ENCODE data around the gene NFX1. TPM values are rescaled to one million over a fixed set of nuclear protein-coding genes. Genes with fewer than 3 reads are reported as not detected.

Gene NFX1
- total RNA-seq (10 to 100 TPM; 24.1 to 29.4 TPM), polyA plus RNA-seq (ENCODE audit: insufficient read length in 2 of 2) (10 to 100 TPM; 25.9 to 30.4 TPM)
- long read RNA-seq, donor 1, partial matches to known transcripts, result 6 of 6 reads
- long read RNA-seq, donor 1, other reads (novel, unspliced or antisense), result 0 of 6 reads
- long read RNA-seq, donor 2, partial matches to known transcripts, result 0 of 2 reads
- long read RNA-seq, donor 2, other reads (novel, unspliced or antisense), result 0 of 2 reads
- long read RNA-seq, donor 3, result 0 reads
- long read RNA-seq, donor 4, full-length matches to known transcripts, result 1 of 1 reads
- long read RNA-seq, donor 4, partial matches to known transcripts, result 0 of 1 reads
- long read RNA-seq, donor 4, other reads (novel, unspliced or antisense), result 0 of 1 reads

DNA sequence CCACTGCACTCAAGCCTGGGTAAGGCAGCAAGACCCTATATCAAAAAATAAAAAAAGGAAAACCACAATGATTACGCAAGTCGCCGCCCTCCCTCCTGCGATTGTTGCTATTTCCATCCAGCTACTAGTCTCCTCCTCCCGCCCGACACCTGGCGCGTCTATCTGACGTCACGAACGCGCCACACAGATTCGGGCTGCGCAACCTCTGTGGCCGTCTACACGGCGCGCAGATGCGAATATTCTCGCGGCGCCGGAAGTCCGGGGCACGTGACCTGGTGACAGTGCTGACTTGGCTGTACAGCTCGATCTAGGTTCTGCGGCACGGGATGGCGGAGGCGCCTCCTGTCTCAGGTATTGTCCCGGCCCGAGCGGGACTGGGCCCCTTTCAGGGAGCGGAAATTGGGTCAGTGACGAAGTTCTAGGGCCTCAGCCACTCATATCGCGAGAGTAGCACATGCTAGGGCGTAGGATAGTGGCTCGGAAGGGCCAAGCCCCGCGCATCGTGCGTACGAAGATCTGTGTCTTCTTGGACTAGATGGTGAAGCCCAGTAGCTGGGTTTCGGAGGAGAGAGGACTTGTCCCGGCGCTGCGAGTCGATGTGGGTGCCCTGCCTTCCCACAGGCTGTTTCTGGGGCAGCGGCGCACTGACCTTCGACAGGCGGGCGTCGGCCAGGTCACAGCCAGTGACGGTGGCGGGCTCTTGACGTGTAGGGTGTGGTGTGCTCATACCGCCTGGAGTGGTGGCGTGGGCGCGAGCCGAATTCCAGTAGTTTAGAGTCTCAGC lies at the start of gene NFX1:
Gene NFX1 (plus strand): TSS at position 270 of the 784 bp plus-strand sequence. CDS start 57 bp downstream, at position 327.
- under 1% methylated on average over 63 of the region's 63 CpGs for WGBS (ENCODE audit: insufficient coverage)
- DNase-seq (ENCODE audit: low read depth in 4 of 6, low spot score in 6 of 6), result peak; percentile 96 to 99 (median 98)
- Histone ChIP-seq H3K27me3 (ENCODE audit: control insufficient read depth, insufficient read depth, low read length) (no peaks in the 10 kb centered on the region), H3K27ac (ENCODE audit: low read depth, low read length) (peak within 1 kb of the TSS; percentile 99), H3K4me3 (ENCODE audit: low read depth, low read length) (peak within 1 kb of the TSS; percentile 86), H3K9me3 (ENCODE audit: control insufficient read depth, insufficient read depth, low read length) (no peaks in the 10 kb centered on the region), H3K4me1 (ENCODE audit: control insufficient read depth, insufficient read depth, low read length) (peaks cover 22% of the 10 kb centered on the region), H3K36me3 (ENCODE audit: control insufficient read depth, insufficient read depth, low read length) (peaks cover 3% of the 10 kb centered on the region)

DNA sequence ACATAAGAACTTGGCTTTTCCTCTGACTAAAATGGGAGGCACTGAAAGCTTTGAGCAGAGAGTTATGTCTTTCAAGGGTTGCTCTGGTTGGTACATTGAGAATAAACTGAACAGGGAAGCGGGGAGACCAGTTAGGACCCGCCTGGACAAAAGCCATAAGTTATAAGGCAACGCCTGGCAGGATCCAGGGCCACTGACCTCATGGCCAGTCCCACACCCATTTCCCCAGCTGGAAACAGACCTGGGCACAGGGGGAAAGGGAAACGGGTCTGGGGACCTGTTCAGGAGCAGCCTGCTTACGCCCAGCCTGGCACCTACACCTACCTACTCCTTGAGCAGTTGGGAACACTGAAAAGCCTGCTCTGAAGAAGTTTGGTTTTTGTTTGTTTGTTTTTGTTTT lies 49.0 kb upstream of the NFX1 start:
- Histone ChIP-seq H3K27ac (ENCODE audit: low read depth, low read length) (no peak overlapping the region), H3K9me3 (ENCODE audit: control insufficient read depth, insufficient read depth, low read length) (no peaks in the 10 kb centered on the region), H3K4me3 (ENCODE audit: low read depth, low read length) (no peak overlapping the region), H3K36me3 (ENCODE audit: control insufficient read depth, insufficient read depth, low read length) (no peaks in the 10 kb centered on the region), H3K27me3 (ENCODE audit: control insufficient read depth, insufficient read depth, low read length) (no peaks in the 10 kb centered on the region), H3K4me1 (ENCODE audit: control insufficient read depth, insufficient read depth, low read length) (no peaks in the 10 kb centered on the region)
- 78% methylated on average over 3 of the region's 5 CpGs for WGBS (ENCODE audit: insufficient coverage)
- DNase-seq (ENCODE audit: low read depth in 4 of 6, low spot score in 6 of 6), result no peak

DNA sequence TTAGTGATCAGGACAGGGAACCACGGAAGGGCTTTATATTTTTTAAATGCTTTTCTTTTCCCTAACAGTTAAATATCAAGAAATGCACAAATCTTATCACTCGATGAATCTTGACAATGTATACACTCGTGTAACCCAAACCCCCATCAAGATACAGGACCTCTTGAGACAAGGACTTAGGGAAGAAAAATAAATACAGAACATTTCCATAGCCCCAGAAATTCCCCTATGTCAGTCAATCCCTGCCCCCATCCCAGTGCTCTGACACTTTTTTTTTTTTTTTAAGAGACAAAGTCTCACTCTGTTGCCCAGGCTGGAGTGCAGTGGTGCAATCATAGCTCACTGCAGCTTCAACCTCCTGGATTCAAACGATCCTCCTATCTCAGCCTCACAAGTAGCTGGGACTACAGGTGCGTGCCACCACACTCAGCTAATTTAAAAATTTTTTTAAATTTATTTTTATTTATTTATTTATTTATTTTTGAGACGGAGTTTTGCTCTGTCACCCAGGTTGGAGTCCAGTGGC lies 47.6 kb upstream of the NFX1 start:
- DNase-seq (ENCODE audit: low read depth in 4 of 6, low spot score in 6 of 6), result no peak
- H3K9me3 ChIP-seq (ENCODE audit: control insufficient read depth, insufficient read depth, low read length), result no peaks in the 10 kb centered on the region
- no peak overlapping the region for H3K27ac ChIP-seq (ENCODE audit: low read depth, low read length)
- no peak overlapping the region for H3K4me3 ChIP-seq (ENCODE audit: low read depth, low read length)
- H3K4me1 ChIP-seq (ENCODE audit: control insufficient read depth, insufficient read depth, low read length), result no peaks in the 10 kb centered on the region
- H3K36me3 ChIP-seq (ENCODE audit: control insufficient read depth, insufficient read depth, low read length), result no peaks in the 10 kb centered on the region
- WGBS (ENCODE audit: insufficient coverage), result 93% methylated on average over 3 of the region's 6 CpGs
- no peaks in the 10 kb centered on the region for H3K27me3 ChIP-seq (ENCODE audit: control insufficient read depth, insufficient read depth, low read length)

DNA sequence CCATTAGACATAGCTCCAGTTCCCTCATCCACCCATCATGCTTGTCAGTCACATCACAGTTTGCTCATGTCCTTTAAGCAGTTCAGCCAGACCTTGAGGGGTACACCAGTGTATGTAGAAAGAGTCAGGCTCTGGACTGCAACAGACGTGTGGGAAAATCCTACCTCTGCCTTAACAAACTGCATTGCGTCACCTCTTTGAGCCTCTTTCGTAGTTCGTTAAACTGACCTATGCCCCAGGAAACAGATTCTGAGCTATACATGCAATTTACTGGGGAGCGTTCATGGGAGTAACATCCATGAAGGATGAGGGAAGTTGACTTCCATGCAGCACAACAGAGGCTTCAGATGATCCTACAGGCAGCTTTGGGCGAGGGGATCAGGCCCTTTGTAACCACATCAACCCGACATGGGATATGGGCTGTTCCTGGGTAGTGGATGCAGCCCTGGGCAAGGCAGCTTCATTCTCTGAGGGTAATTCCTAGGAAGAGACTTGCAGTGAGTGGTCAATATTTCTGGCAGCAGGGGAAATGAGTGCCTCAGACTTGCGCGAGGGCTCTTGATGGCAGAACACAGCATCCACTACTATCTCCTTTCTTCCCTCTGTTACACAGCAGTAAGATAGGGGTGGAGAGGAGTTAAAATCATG lies 46.1 kb upstream of the NFX1 start:
- H3K4me3 ChIP-seq (ENCODE audit: low read depth, low read length), result no peak overlapping the region
- H3K4me1 ChIP-seq (ENCODE audit: control insufficient read depth, insufficient read depth, low read length), result no peaks in the 10 kb centered on the region
- no peaks in the 10 kb centered on the region for H3K27me3 ChIP-seq (ENCODE audit: control insufficient read depth, insufficient read depth, low read length)
- no peak for DNase-seq (ENCODE audit: low read depth in 4 of 6, low spot score in 6 of 6)
- 80% methylated on average over 3 of the region's 9 CpGs for WGBS (ENCODE audit: insufficient coverage)
- no peak overlapping the region for H3K27ac ChIP-seq (ENCODE audit: low read depth, low read length)
- no peaks in the 10 kb centered on the region for H3K9me3 ChIP-seq (ENCODE audit: control insufficient read depth, insufficient read depth, low read length)
- H3K36me3 ChIP-seq (ENCODE audit: control insufficient read depth, insufficient read depth, low read length), result peaks cover 7% of the 10 kb centered on the region

DNA sequence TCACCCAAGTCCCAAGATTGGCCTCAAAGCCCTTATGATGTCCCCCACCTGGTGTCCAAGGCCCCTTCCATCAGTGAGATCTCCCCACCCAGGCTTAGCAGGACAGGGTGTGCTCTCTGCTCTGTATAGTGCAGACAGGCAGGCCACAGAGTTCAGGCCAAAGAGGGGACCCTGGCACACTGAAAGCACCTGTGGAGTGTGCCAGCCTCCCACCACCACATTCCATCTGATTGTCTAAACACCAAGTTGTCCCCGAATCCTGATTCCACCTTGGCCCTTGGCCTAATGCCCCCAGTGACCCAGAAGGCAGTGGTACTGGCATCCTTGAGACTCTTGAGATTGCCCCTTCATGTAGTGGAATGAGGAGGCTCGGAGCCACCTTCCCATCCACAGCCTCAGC lies 45.0 kb upstream of the NFX1 start:
- no peak for DNase-seq (ENCODE audit: low read depth in 4 of 6, low spot score in 6 of 6)
- no peak overlapping the region for H3K27ac ChIP-seq (ENCODE audit: low read depth, low read length)
- no peak overlapping the region for H3K4me3 ChIP-seq (ENCODE audit: low read depth, low read length)
- no peaks in the 10 kb centered on the region for H3K27me3 ChIP-seq (ENCODE audit: control insufficient read depth, insufficient read depth, low read length)
- H3K36me3 ChIP-seq (ENCODE audit: control insufficient read depth, insufficient read depth, low read length), result peaks cover 9% of the 10 kb centered on the region
- WGBS (ENCODE audit: insufficient coverage), result 92% methylated on average over 2 of the region's 2 CpGs
- no peaks in the 10 kb centered on the region for H3K4me1 ChIP-seq (ENCODE audit: control insufficient read depth, insufficient read depth, low read length)
- no peaks in the 10 kb centered on the region for H3K9me3 ChIP-seq (ENCODE audit: control insufficient read depth, insufficient read depth, low read length)

DNA sequence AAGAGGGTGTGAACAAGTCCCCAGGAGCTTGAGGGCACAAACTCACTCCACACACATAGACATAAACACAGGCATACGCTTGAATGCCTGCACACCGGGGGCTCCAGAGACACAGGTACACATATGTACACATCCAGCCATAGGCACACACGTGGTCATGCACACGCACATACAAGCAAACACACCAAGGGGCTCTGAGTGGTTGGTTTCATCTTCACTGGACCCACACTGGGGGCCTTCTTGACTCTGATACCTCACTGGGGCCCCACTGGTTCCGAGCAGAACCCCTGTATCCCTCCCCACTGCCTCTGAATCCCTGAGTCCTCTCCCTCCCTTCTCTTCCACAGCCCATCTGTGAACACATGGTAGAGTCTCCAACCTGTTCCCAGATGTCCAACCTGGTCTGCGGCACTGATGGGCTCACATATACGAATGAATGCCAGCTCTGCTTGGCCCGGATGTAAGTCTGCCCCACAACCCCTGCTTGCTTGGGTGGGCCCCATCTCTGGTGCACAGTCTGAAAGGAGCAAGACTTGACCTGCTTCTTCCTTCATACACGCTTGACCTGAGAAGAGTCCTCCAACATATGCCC lies 44.0 kb upstream of the NFX1 start:
- no peaks in the 10 kb centered on the region for H3K9me3 ChIP-seq (ENCODE audit: control insufficient read depth, insufficient read depth, low read length)
- no peak for DNase-seq (ENCODE audit: low read depth in 4 of 6, low spot score in 6 of 6)
- 95% methylated on average over 8 of the region's 9 CpGs for WGBS (ENCODE audit: insufficient coverage)

DNA sequence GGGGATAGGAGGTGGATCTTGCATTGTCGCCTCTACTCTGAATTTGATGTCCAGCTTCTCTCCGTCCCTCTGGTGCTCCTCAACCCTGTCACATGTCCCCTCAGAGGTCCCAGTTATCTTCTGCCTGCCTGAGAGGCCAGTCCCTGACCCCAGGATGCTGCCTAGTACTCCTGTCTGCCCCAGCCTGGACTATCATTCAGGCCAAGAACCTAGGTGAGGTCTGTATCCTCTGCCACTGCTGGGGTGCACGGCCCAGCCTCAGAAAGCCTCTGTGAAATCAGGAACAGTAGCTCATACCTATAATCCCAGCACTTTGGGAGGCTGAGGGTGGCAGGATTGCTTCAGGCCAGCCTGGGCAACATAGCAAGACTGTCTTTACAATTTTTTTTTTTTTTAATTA lies 41.7 kb upstream of the NFX1 start:
- H3K9me3 ChIP-seq (ENCODE audit: control insufficient read depth, insufficient read depth, low read length), result no peaks in the 10 kb centered on the region
- WGBS (ENCODE audit: insufficient coverage), result 83% methylated on average over 2 of the region's 3 CpGs
- H3K27me3 ChIP-seq (ENCODE audit: control insufficient read depth, insufficient read depth, low read length), result no peaks in the 10 kb centered on the region
- H3K4me1 ChIP-seq (ENCODE audit: control insufficient read depth, insufficient read depth, low read length), result no peaks in the 10 kb centered on the region
- peaks cover 28% of the 10 kb centered on the region for H3K36me3 ChIP-seq (ENCODE audit: control insufficient read depth, insufficient read depth, low read length)
- no peak for DNase-seq (ENCODE audit: low read depth in 4 of 6, low spot score in 6 of 6)
- H3K27ac ChIP-seq (ENCODE audit: low read depth, low read length), result no peak overlapping the region
- no peak overlapping the region for H3K4me3 ChIP-seq (ENCODE audit: low read depth, low read length)

More for the DNA sequence above, 44.0 kb upstream of the NFX1 start:
- no peaks in the 10 kb centered on the region for H3K27me3 ChIP-seq (ENCODE audit: control insufficient read depth, insufficient read depth, low read length)
- no peak overlapping the region for H3K4me3 ChIP-seq (ENCODE audit: low read depth, low read length)
- no peak overlapping the region for H3K27ac ChIP-seq (ENCODE audit: low read depth, low read length)
- H3K4me1 ChIP-seq (ENCODE audit: control insufficient read depth, insufficient read depth, low read length), result no peaks in the 10 kb centered on the region
- H3K36me3 ChIP-seq (ENCODE audit: control insufficient read depth, insufficient read depth, low read length), result peaks cover 12% of the 10 kb centered on the region

DNA sequence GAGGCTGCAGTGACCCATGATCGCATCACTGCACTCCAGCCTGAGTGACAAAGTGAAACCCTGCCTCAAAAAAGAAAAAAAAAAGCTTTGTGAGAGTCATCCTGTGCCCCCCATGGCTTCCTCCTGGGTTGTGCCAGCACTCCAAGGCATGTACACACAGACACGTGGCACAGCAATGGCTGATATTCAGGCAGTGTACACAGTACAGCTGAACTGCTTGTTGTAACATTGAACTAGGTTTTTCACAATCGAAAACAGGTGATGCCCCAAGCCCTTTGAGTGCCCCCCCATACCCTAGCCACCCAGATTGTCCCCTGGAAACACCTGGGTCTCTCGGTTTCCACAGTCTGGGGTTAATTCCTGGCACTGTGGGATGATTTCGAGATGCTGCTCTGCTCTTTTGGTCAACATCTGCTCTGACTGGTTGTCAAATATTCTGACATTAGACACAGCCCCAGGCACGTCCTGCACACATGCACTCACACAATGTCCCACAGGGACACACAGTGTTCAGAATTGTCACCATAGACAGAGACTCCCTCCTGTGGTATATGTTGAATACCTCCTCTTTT lies 41.1 kb upstream of the NFX1 start:
- DNase-seq (ENCODE audit: low read depth in 4 of 6, low spot score in 6 of 6), result no peak
- WGBS (ENCODE audit: insufficient coverage), result 87% methylated on average over 5 of the region's 6 CpGs
- Histone ChIP-seq H3K4me1 (ENCODE audit: control insufficient read depth, insufficient read depth, low read length) (no peaks in the 10 kb centered on the region), H3K27me3 (ENCODE audit: control insufficient read depth, insufficient read depth, low read length) (no peaks in the 10 kb centered on the region), H3K27ac (ENCODE audit: low read depth, low read length) (no peak overlapping the region), H3K4me3 (ENCODE audit: low read depth, low read length) (no peak overlapping the region), H3K36me3 (ENCODE audit: control insufficient read depth, insufficient read depth, low read length) (peaks cover 33% of the 10 kb centered on the region), H3K9me3 (ENCODE audit: control insufficient read depth, insufficient read depth, low read length) (no peaks in the 10 kb centered on the region)

DNA sequence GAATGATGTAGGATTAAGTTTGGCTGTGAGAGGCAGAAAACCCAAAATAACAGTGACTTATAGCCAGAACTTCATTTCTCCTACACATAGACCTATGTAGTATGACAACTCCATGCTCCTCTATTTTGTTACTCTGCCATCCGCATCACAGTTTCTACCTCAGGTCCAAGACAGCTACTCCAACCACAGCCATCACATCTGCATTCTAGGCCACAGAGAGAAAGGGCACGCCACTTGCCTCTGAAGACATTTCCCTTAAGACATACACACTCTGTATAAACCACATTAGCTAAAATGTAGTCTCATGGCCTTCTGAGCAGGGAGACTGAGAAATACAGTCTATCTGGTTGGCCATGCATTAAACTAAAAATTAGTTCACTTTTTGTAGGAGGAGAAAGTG lies 40.3 kb upstream of the NFX1 start:
- H3K9me3 ChIP-seq (ENCODE audit: control insufficient read depth, insufficient read depth, low read length), result no peaks in the 10 kb centered on the region
- H3K4me3 ChIP-seq (ENCODE audit: low read depth, low read length), result no peak overlapping the region
- no peak for DNase-seq (ENCODE audit: low read depth in 4 of 6, low spot score in 6 of 6)
- no peak overlapping the region for H3K27ac ChIP-seq (ENCODE audit: low read depth, low read length)
- H3K4me1 ChIP-seq (ENCODE audit: control insufficient read depth, insufficient read depth, low read length), result no peaks in the 10 kb centered on the region
- WGBS (ENCODE audit: insufficient coverage), result 100% methylated on average over 2 of the region's 2 CpGs
- no peaks in the 10 kb centered on the region for H3K27me3 ChIP-seq (ENCODE audit: control insufficient read depth, insufficient read depth, low read length)
- H3K36me3 ChIP-seq (ENCODE audit: control insufficient read depth, insufficient read depth, low read length), result peaks cover 41% of the 10 kb centered on the region

Data from spinal cord (tissue), 10 donors.